GM12874 (cell line): ENCODE results near the gene PRKAG2.

Source experiments
- TF ChIP-seq, protein P1 (sequence below): IDR thresholded peaks from 2 replicates; pipeline ENCODE4 v1.5.1; 2011; ENCODE audit warnings: low read depth, mild to moderate bottlenecking, control low read depth, low read length, moderate library complexity; ENCODE audit not compliant: insufficient read depth

The PRKAG2 gene

DNA sequence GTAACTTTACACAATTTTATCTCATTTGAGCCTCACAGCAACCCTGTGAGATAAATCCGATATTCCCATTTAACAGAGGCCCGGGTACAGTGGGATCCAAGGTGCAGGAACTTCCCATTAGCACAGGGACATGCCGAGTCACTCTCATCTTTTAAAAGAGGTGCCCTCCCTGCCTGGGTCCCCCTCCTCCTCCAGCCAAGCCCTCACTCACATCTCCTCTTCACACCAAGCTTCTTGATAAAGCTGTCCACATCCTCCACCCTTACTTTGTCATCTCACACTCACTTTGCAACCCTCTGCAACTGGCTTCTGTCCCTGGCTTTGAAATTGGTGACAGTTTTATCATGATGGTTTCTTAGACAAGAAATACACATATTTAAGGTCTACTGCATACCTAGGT is 212.6 kb downstream of the PRKAG2 start:
- TF ChIP-seq, protein P1, sequence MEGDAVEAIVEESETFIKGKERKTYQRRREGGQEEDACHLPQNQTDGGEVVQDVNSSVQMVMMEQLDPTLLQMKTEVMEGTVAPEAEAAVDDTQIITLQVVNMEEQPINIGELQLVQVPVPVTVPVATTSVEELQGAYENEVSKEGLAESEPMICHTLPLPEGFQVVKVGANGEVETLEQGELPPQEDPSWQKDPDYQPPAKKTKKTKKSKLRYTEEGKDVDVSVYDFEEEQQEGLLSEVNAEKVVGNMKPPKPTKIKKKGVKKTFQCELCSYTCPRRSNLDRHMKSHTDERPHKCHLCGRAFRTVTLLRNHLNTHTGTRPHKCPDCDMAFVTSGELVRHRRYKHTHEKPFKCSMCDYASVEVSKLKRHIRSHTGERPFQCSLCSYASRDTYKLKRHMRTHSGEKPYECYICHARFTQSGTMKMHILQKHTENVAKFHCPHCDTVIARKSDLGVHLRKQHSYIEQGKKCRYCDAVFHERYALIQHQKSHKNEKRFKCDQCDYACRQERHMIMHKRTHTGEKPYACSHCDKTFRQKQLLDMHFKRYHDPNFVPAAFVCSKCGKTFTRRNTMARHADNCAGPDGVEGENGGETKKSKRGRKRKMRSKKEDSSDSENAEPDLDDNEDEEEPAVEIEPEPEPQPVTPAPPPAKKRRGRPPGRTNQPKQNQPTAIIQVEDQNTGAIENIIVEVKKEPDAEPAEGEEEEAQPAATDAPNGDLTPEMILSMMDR = no peak

DNA sequence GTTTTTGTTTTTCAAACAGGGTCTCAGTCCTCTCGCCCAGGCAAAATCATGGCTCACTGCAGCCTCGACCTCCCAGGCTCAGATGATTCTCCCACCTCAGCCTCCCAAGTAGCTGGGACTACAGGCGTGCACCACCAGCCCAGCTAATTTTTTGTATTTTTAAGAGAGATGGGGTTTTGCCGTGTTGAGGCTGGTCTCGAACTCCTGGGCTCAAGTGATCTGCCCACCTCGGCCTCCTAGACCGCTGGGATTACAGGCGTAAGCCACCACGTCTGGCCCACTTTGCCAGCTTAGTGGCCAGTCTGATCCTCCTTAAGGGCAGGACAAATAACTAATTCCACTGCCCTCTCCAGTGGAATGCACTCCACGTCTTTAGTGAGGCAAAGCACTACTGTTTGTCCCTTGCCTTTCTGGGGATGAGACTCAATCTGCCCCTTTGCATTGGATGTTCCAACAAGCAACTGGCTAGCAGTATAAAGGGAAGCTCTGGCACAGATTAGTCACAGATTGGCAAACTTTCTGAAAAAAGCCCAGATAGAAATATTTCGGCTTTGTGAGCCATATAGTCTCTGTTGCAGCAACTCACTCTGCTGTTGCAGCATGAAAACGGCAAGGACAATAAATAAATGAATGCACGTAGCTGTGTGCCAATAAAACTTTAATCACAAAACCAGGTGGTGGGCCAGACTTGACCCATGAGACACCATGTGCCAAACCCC is 213.4 kb downstream of the PRKAG2 start:
- TF ChIP-seq, protein P1 = no peak

DNA sequence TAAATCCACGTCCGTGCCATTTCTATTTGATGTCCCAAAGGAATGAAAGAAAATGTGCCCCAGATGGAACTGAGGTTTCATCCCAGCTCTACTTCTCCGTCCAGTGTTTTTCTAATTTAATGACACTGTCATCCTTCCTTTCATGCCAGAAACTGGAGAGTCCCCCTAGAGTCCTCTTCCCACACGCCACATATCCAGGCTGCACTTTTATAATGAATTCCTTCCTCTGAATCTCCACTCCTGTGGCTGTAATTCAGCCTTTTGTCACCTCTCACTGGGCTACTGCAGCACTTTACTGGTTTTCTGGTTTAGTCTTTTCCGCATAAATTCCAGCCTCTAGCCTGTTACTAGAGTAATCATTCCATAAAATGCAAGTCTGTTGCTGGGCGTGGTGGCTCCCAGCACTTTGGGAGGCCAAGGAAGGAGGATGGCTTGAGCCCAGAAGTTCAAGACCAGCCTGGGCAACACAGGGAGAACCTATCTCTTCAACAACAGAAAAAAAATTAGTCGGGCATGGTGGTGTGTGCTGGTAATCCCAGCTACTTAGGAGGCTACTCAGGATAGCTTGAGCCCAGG is 214.6 kb downstream of the PRKAG2 start:
- TF ChIP-seq, protein P1 = no peak

DNA sequence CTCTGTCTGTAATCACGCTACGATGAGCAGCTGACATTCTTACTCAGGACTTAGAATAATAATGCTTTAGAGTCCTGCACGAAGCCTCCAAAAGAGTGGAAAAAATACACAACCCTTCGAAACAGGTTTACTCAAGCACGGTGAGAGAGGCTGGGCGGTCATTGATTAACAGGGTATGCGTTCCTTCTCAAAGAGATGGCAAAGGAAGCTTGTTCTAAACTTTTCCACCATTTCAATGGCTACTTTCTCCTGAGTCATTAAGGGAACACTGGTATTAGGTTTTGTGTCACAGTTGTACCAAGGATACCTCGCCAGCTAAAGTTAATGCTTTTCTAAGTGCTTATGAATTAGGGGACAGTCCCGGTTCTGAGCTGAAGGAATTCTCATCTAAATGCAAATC is 215.3 kb downstream of the PRKAG2 start:
- TF ChIP-seq, protein P1 = no peak

DNA sequence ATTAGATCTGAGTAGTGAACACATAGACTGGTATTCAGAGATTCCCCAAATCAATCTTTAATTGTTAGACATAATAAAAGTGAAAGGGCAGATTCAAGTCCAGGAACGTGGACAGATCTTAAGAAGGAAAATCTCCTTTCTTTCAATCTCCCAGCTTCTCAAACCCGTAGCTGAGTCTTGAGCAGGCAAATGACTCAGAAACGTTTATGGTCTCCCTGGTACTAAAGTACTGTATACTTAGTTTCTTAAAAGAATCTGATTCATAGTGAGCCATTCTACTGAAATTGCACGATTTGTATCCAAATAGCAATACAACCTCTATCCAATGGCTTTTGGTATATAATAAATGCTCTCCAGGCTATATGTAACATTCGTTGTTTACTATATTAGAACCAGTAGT is 216.8 kb downstream of the PRKAG2 start:
- TF ChIP-seq, protein P1 = no peak

DNA sequence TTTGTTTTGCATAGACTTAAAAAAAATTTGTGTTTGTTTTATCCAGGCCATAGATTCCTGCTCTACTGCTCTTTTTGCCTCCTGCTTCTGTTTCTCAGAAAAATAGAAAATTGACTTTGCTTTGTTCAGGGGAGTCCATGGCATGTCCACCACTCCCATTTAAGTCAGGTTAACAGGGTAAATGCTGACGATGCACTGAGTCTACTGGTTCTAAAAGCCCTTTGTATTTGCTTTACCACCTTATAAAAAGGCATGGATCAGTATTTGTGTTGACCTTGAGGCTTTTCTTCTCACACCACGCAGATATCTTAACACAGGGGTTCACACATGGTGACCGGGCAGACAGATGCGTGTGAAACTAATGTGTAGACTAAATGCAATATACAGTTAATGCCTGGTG is 217.7 kb downstream of the PRKAG2 start:
- TF ChIP-seq, protein P1 = no peak

DNA sequence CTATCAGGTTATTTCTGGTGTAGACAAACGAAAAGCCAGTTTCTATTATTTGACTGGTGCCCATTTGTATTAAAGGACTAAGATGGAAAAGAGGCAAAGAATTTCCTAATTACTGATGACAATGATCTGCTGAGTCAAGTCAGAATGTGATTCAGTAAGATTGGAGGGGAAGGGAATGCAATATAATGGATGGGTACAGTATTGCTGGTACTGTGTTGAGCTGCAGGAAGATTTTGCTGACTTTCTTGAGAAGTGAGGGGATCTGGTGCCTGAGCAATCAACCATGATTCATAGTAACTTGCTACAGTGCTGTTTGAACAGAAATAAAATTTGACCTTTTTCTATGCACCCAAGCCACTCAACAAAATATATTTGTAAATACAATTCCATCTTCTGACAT is 218.1 kb downstream of the PRKAG2 start:
- TF ChIP-seq, protein P1 = no peak
